CD14-positive monocyte (primary cell): ENCODE data around the gene HEPN1. TPM values are rescaled to one million over a fixed set of nuclear protein-coding genes. Genes with fewer than 3 reads are reported as not detected.
A peak's percentile ranks its signal among the peaks of the same experiment; 100 is the strongest.

Experiments
- DNase-seq, 3 donors: peaks; one replicate each; pipeline ENCODE4 v3.0.0-alpha.2; 2011 to 2022
- H2AFZ ChIP-seq: 2 replicates; pipeline ENCODE4 v1.6.0; 2012; ENCODE audit warnings: mild to moderate bottlenecking, low read depth, low read length, inconsistent platforms; ENCODE audit not compliant: insufficient read depth, poor library complexity, severe bottlenecking
- H3K27ac ChIP-seq, 2 donors: 1 replicate in 1 of 2; 2 replicates in 1 of 2; pipeline ENCODE4 v1.5.1; 2012 to 2013; ENCODE audit warnings: low read length in 2 of 2, control low read depth in 1 of 2, inconsistent platforms in 1 of 2, low read depth in 1 of 2, mild to moderate bottlenecking in 1 of 2
- H3K27me3 ChIP-seq, 2 donors: one replicate each; pipeline versions ENCODE4 v1.6.0 to v1.6.1; 2011 to 2013; ENCODE audit warnings: low read length in 2 of 2; ENCODE audit not compliant: control insufficient read depth in 2 of 2, insufficient read depth in 2 of 2
- H3K36me3 ChIP-seq, 2 donors: replicated peaks in 1 of 2; 1 replicate in 1 of 2; 2 replicates in 1 of 2; pipeline versions ENCODE4 v1.5.1 to v1.6.1; 2012 to 2013; ENCODE audit warnings: low read length in 2 of 2, control low read depth in 1 of 2, inconsistent platforms in 1 of 2, mild to moderate bottlenecking in 1 of 2; ENCODE audit not compliant: insufficient read depth in 2 of 2, control insufficient read depth in 1 of 2
- H3K4me1 ChIP-seq, 2 donors: 1 replicate in 1 of 2; 2 replicates in 1 of 2; pipeline versions ENCODE4 v1.5.1 to v1.6.1; 2012 to 2013; ENCODE audit warnings: low read length in 2 of 2, control low read depth in 1 of 2, inconsistent platforms in 1 of 2, mild to moderate bottlenecking in 1 of 2, moderate library complexity in 1 of 2; ENCODE audit not compliant: insufficient read depth in 2 of 2, control insufficient read depth in 1 of 2
- H3K4me2 ChIP-seq: replicated peaks from 2 replicates; pipeline ENCODE3; 2012; ENCODE audit warnings: low read length, moderate library complexity, mild to moderate bottlenecking; ENCODE audit not compliant: poor library complexity, severe bottlenecking; ENCODE audit errors: extremely low read depth
- H3K4me3 ChIP-seq, 3 experiments: fragments of 200-600 bp in 1 of 3; sonication (generic) in 1 of 3; replicated peaks in 1 of 3; 1 replicate in 2 of 3; 2 replicates in 1 of 3; pipeline ENCODE4 v1.5.1; 2011 to 2013; ENCODE audit warnings: low read length in 3 of 3, mild to moderate bottlenecking in 3 of 3, control low read depth in 2 of 3, low read depth in 2 of 3, inconsistent platforms in 1 of 3, moderate library complexity in 1 of 3
- H3K79me2 ChIP-seq: 2 replicates; pipeline ENCODE4 v1.6.0; 2012; ENCODE audit warnings: mild to moderate bottlenecking, control low read depth, inconsistent platforms, low read length, moderate library complexity; ENCODE audit not compliant: insufficient read depth
- H3K9ac ChIP-seq: 2 replicates; pipeline ENCODE4 v1.6.0; 2017; ENCODE audit warnings: low read length, mild to moderate bottlenecking; ENCODE audit not compliant: insufficient read depth, poor library complexity, severe bottlenecking
- H3K9me3 ChIP-seq, 2 donors: replicated peaks in 1 of 2; 1 replicate in 1 of 2; 2 replicates in 1 of 2; pipeline versions ENCODE4 v1.5.1 to v1.6.1; 2012 to 2013; ENCODE audit warnings: low read length in 2 of 2, control low read depth in 1 of 2; ENCODE audit not compliant: control insufficient read depth in 1 of 2, insufficient read depth in 1 of 2
- H4K20me1 ChIP-seq: 2 replicates; pipeline ENCODE4 v1.6.0; 2012; ENCODE audit warnings: mild to moderate bottlenecking, low read length, control low read depth, moderate library complexity; ENCODE audit not compliant: insufficient read depth
- H3K27ac Mint-ChIP-seq, 7 donors: one replicate each; pipeline ENCODE4 v1.8.0; 2020; ENCODE audit warnings: mild to moderate bottlenecking in 7 of 7, mixed read lengths in 7 of 7, moderate library complexity in 6 of 7, inconsistent platforms in 2 of 7
- H3K27me3 Mint-ChIP-seq, 3 donors: one replicate each; pipeline ENCODE4 v1.8.0; 2021 to 2022; ENCODE audit warnings: low read depth in 3 of 3, mild to moderate bottlenecking in 3 of 3, mixed read lengths in 3 of 3, moderate library complexity in 3 of 3, inconsistent platforms in 1 of 3
- H3K36me3 Mint-ChIP-seq, 2 donors: one replicate each; pipeline ENCODE4 v1.8.0; 2020; ENCODE audit warnings: mixed read lengths in 2 of 2, inconsistent platforms in 1 of 2, mild to moderate bottlenecking in 1 of 2
- H3K4me1 Mint-ChIP-seq: one replicate; pipeline ENCODE4 v1.8.0; 2020; ENCODE audit warnings: mild to moderate bottlenecking, mixed read lengths
- H3K4me3 Mint-ChIP-seq, 2 donors: one replicate each; pipeline ENCODE4 v1.8.0; 2020; ENCODE audit warnings: mild to moderate bottlenecking in 2 of 2, mixed read lengths in 2 of 2, moderate library complexity in 1 of 2
- H3K9me3 Mint-ChIP-seq, 7 donors: one replicate each; pipeline ENCODE4 v1.8.0; 2020 to 2022; ENCODE audit warnings: mixed read lengths in 7 of 7, mild to moderate bottlenecking in 6 of 7, moderate library complexity in 6 of 7, inconsistent platforms in 2 of 7
- WGBS: methylation state at CpG from one replicate; pipeline ENCODE4 v1.1.5; 2013; ENCODE audit warnings: missing lambda C conversion rate; ENCODE audit not compliant: insufficient coverage; 5-methylcytosine and 5-hydroxymethylcytosine counted together
- intact Hi-C, 2 donors: fragments of 100-400 bp; cut with micrococcal nuclease; formaldehyde crosslinking; loops; one replicate each; pipeline versions ENCODE4 v1.15.0 to v1.15.1; 2023
- polyA plus RNA-seq, 3 donors: library from polyadenylated mRNA; depleted of rRNA in 1 of 3; unstranded in 2 of 3; stranded (reverse) in 1 of 3; fragments of 300-500 nt in 2 of 3; fragments of >200 nt in 1 of 3; fragmentation: Illumina TruSeq in 2 of 3; gene quantifications; 1 replicate in 2 of 3; 2 replicates in 1 of 3; pipeline ENCODE4 v1.2.3, GENCODE V29; 2012 to 2021
- TF ChIP-seq, protein P1 (sequence below): fragments of 200-600 bp; IDR thresholded peaks from one replicate; pipeline ENCODE4 v1.8.0; 2022; ENCODE audit warnings: antibody characterized with exemption, mild to moderate bottlenecking

HEPN1 gene
- polyA plus RNA-seq, 3 donors = not detected

DNA sequence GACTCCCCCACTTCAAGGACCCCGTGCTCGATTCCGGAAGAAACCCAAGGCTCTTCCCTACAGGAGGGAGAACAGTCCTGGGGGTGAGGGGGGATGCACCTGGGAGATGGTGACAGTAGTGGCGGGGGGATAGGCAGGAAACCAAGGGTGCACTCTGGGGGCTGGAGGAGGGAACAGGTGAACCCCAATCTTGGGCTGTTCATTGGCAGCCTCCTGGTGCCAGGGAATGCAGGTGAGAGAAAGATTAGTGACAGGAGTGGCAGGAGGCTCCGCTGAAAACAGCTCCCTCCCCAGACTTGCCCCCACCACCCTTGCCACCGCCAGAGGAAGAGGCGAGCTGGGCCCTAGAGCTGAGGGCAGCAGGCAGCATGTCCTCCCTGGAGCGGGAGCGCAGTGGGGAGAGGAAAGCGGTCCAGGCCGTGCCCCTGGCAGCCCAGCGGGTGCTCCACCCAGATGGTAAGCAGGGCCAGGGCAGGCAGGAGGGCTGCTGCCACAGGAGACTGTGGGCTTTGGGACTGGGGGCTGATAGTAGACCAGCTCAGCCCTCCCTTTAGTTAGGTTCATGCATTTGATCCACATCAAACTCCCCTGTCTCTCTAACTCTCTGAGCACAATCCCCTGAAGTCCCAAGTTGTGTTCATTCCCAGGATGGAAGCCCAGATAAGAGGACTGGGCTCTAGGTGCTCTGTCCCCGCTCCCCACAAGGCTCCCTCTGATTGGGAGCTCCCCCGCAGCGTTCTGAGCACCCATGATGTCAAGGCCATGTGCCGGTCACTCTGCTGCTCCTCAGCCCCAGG is 39.4 kb upstream of the HEPN1 start:
- Mint-ChIP-seq H3K4me1 (peaks cover 30% of the 10 kb centered on the region), H3K36me3 (no peaks in the 10 kb centered on the region), H3K9me3 (peaks cover 0 to 12% (median 1%) of the 10 kb centered on the region in 7 donors), H3K27ac (peak overlapping the region in 1 of 7 donors; percentile 42), H3K27me3 (peaks cover 27 to 39% (median 31%) of the 10 kb centered on the region in 3 donors), H3K4me3 (no peak overlapping the region)
- H3K9ac ChIP-seq = no peak overlapping the region
- no peaks in the 10 kb centered on the region for H3K9me3 ChIP-seq
- no peaks in the 10 kb centered on the region for H3K79me2 ChIP-seq
- H3K4me2 ChIP-seq = no peak overlapping the region
- TF ChIP-seq, protein P1, sequence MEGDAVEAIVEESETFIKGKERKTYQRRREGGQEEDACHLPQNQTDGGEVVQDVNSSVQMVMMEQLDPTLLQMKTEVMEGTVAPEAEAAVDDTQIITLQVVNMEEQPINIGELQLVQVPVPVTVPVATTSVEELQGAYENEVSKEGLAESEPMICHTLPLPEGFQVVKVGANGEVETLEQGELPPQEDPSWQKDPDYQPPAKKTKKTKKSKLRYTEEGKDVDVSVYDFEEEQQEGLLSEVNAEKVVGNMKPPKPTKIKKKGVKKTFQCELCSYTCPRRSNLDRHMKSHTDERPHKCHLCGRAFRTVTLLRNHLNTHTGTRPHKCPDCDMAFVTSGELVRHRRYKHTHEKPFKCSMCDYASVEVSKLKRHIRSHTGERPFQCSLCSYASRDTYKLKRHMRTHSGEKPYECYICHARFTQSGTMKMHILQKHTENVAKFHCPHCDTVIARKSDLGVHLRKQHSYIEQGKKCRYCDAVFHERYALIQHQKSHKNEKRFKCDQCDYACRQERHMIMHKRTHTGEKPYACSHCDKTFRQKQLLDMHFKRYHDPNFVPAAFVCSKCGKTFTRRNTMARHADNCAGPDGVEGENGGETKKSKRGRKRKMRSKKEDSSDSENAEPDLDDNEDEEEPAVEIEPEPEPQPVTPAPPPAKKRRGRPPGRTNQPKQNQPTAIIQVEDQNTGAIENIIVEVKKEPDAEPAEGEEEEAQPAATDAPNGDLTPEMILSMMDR = no peak
- WGBS = 61% methylated on average over 5 of the region's 16 CpGs
- no peaks in the 10 kb centered on the region for H3K36me3 ChIP-seq
- no peak overlapping the region for H2AFZ ChIP-seq
- no peak overlapping the region for H3K27ac ChIP-seq
- peaks cover 5 to 26% of the 10 kb centered on the region in 2 donors for H3K27me3 ChIP-seq
- no peak overlapping the region for H3K4me3 ChIP-seq
- DNase-seq = no peak
- peaks cover 15 to 20% of the 10 kb centered on the region in 2 donors for H3K4me1 ChIP-seq
- no peaks in the 10 kb centered on the region for H4K20me1 ChIP-seq
- intact Hi-C loops = no loop called here

DNA sequence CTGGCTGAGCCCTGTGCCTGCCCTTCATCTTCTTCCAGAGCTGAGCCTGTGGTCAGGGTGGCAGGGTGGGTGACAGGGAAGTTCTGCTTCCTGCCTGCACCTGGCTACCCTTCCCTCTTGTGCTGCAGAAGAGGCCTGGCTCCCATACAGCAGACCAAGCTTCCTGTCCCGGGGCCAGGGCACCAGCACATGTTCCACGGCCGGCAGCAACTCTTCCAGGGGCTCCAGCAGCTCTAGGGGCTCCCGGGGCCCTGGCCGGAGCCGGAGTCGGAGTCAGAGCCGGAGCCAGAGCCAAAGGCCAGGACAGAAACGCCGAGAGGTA is 38.8 kb upstream of the HEPN1 start:
- Histone ChIP-seq H3K4me2 (no peak overlapping the region), H3K4me1 (peaks cover 15 to 20% of the 10 kb centered on the region in 2 donors), H3K79me2 (no peaks in the 10 kb centered on the region), H3K4me3 (no peak overlapping the region), H4K20me1 (no peaks in the 10 kb centered on the region), H3K36me3 (no peaks in the 10 kb centered on the region), H3K27me3 (peaks cover 5 to 21% of the 10 kb centered on the region in 2 donors), H3K27ac (no peak overlapping the region), H2AFZ (no peak overlapping the region), H3K9me3 (no peaks in the 10 kb centered on the region), H3K9ac (no peak overlapping the region)
- TF ChIP-seq, protein P1 = no peak
- peaks cover 30% of the 10 kb centered on the region for H3K4me1 Mint-ChIP-seq
- H3K4me3 Mint-ChIP-seq = no peak overlapping the region
- peaks cover 0 to 12% (median 1%) of the 10 kb centered on the region in 7 donors for H3K9me3 Mint-ChIP-seq
- peaks cover 22 to 34% (median 26%) of the 10 kb centered on the region in 3 donors for H3K27me3 Mint-ChIP-seq
- intact Hi-C loops = no loop called here
- no peak for DNase-seq
- H3K36me3 Mint-ChIP-seq = no peaks in the 10 kb centered on the region
- no peak overlapping the region for H3K27ac Mint-ChIP-seq
- WGBS = 24% methylated on average over 7 of the region's 10 CpGs
